Measurements from ENCODE around the gene SLC6A3.
"Not testable (repeated sequence)": the region's sequence is repeated elsewhere in the genome, so short reads cannot be mapped to it uniquely, and the experiment has no call there.

Gene SLC6A3

GRCh38 chr5:1464096-1464446, 18.8 kb upstream of the SLC6A3 start:
- DNase-seq (ENCODE audit: low spot score), result no peak

- no peak for DNase-seq (ENCODE audit: low spot score)
These were observed 18.3 kb upstream of the SLC6A3 start for GRCh38 chr5:1463326-1464095.

- no peak for DNase-seq (ENCODE audit: low spot score)
These were observed 17.1 kb upstream of the SLC6A3 start for GRCh38 chr5:1462358-1462757.

GRCh38 chr5:1461396-1461795, 16.2 kb upstream of the SLC6A3 start:
- no peak for DNase-seq (ENCODE audit: low spot score)

- no peak for DNase-seq (ENCODE audit: low spot score)
These were observed 14.9 kb upstream of the SLC6A3 start for GRCh38 chr5:1460054-1460682.

GRCh38 chr5:1459435-1459834, 14.2 kb upstream of the SLC6A3 start:
- DNase-seq (ENCODE audit: low spot score), result not testable (repeated sequence)

GRCh38 chr5:1456110-1456881, 11.1 kb upstream of the SLC6A3 start:
- DNase-seq (ENCODE audit: low spot score), result not testable (repeated sequence)

GRCh38 chr5:1453613-1454012, 8.4 kb upstream of the SLC6A3 start:
- no peak for DNase-seq (ENCODE audit: low spot score)

GRCh38 chr5:1449081-1449630, 3.9 kb upstream of the SLC6A3 start:
- DNase-seq (ENCODE audit: low spot score), result no peak

GRCh38 chr5:1448511-1449011, 3.3 kb upstream of the SLC6A3 start:
- no peak for DNase-seq (ENCODE audit: low spot score)

GRCh38 chr5:1447671-1448361, 2.6 kb upstream of the SLC6A3 start:
- no peak for DNase-seq (ENCODE audit: low spot score)

GRCh38 chr5:1446602-1447343, 1.5 kb upstream of the SLC6A3 start:
- DNase-seq (ENCODE audit: low spot score), result no peak

GRCh38 chr5:1445689-1446601, 705 bp upstream of the SLC6A3 start:
- no peak for DNase-seq (ENCODE audit: low spot score)

- no peak for DNase-seq (ENCODE audit: low spot score)
These were observed 665 bp downstream of the SLC6A3 start for GRCh38 chr5:1444361-1445189.

GRCh38 chr5:1443991-1444360, 1.3 kb downstream of the SLC6A3 start:
- no peak for DNase-seq (ENCODE audit: low spot score)

GRCh38 chr5:1443171-1443570, 2.1 kb downstream of the SLC6A3 start:
- DNase-seq (ENCODE audit: low spot score), result no peak

GRCh38 chr5:1442222-1443145, 2.8 kb downstream of the SLC6A3 start:
- DNase-seq (ENCODE audit: low spot score), result no peak

GRCh38 chr5:1441166-1441865, 3.9 kb downstream of the SLC6A3 start:
- no peak for DNase-seq (ENCODE audit: low spot score)
